ENCODE results near the gene ZBTB5.
"Not testable (repeated sequence)": the region's sequence is repeated elsewhere in the genome, so short reads cannot be mapped to it uniquely, and the experiment has no call there.

The ZBTB5 gene

DNA sequence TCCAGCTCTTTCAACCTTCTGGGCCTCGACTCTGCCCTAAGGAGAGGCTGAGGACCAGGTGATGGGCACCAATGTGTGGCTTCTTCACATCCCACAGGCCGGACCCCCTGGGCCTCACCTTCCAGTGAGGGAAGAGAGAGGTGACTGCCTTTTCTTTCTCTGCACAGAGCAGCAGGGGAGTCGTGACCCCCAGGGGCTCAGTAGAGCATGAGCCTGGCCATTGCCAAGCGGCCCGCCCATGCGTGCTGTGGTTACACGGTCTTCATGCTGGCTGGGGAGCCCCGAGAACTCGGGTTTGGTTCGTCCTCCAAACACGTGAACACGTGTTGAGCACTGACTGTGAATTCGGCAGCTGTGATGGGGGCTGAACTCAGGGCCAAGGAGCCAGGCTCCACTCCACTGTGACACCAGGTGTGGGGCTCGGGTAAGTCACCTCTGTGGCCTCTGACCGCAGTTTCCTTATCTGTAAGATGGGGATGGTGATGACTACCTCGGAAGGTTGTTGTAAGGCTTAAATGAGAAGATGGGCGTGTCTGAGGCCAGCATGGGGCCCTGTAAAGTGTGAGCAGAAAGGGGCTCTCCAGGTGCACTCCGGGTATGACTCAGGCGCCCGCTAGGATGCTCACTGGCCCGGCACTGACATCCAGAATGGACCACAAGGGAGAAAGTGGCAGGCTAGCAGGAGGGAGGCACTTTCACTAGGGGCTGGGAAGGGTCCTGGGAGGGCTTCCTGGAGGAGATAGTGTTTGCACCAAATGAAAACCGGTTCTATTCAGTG is 56.1 kb downstream of the ZBTB5 start:
- no peak for DNase-seq

DNA sequence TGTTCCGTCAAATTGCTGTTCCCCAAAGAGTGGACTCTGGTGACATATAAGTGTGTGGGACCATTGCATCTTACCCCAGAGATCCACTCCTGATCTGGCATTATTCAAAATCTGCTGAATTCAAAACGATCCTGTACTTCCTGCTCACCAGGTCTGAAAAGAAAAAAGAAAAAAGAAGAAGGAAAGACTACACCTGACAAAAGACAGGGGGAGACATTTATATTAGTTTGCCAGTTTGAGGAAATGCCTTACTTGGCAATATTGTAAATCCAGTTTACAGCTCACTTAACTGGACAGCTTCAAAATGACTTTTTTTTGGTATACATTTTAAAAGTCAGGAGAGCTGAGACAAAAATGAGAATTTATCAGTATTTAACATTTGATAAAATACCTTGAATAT is 57.8 kb downstream of the ZBTB5 start:
- DNase-seq, result no peak

DNA sequence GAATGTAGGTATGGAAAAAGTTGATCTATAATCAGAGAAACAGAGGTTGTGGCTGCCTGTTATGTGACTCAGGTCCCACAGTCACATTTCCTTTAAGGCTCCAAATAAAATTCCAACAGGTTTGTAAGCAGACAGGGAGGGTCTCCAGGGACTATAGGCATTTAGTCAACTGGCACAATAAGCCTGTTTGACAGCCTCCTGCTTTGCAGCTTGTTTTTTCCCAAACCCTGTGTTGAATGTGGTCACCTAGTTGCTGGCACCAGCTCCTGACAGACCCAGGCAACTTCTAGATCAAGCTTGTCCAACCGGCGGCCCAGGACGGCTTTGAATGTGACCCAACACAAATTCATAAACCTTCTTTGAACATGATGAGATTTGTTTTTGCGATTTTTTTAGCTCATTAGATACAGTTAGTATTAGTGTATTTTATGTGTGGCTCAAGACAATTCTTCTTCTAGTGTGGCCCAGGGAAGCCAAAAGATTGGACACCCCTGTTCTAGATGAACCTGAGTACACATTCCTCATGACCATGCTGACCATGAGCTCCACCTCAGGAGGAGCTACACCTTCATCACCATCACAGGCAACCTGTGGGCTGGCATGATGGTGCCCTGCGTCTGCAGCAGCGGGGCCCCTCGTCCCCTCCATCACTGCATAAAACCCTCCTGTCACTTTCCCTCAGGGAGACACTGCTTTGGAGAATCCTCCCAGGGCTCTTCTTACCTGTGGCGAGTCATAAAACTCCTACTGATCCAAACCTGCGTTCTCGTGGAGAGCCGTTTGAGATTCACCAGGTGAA is 58.4 kb downstream of the ZBTB5 start:
- no peak for DNase-seq

DNA sequence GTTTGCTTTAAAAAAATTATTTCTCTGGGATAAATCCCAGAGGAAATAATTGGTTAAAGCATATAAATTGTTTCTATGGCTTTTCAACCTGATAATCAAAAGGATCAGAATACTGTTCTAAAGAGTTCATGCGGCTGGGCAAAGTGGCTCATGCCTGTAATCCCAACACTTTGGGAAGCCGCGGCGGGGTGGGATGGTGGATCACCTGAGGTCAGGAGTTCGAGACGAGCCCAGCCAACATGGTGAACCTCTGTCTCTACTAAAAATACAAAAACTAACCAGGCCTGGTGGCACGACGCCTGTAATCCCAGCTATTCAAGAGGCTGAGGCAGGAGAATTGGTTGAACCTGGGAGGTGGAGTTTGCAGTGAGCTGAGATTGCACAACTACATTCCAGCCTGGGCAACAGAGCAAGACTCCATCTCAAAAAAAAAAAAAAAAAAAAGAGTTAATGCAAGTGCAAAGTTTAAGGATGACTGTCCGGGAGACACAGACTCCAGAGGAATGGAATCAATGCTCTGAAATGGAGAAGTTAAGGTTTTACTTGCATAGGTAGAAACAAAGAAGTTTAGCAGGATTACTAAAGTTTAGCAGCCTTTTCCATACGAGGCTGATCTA is 59.4 kb downstream of the ZBTB5 start:
- DNase-seq, result no peak

DNA sequence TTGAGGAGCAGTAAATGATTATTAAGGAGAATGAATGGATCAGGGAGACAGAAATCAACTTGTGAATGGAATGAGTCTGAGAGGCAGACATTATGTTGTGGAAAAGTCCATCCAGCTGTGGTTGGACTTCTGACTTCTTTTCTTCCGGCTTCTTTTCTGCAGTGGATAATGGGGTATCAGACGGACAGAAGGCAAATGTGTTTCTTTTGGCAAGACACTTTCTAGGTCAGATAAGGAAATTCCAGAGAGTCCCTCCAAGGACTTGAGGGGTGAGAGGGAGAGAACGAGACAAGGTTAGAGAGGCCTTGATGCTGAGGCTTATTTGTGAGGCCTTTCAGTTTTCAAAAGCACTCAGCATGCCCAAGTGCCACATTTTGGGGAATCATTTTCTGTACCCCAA is 59.9 kb downstream of the ZBTB5 start:
- no peak for DNase-seq

DNA sequence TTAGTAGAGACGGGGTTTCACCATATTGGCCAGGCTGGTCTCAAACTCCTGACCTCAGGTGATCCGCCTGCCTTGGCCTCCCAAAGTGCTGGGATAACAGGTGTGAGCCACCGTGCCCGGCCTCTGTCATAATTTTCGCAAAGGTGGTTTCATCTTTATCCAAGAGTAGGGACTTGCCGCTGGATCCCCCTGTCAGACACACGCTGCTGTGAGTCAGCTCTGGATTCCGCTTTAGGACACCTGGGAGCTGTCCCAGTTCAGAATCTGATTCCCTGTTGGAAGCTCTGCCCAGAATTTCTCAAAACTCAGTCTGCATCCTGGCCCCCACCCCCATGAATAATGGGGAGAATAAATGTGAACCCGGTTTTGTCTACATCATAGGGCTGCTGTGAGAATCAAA is 60.7 kb downstream of the ZBTB5 start:
- no peak for DNase-seq

DNA sequence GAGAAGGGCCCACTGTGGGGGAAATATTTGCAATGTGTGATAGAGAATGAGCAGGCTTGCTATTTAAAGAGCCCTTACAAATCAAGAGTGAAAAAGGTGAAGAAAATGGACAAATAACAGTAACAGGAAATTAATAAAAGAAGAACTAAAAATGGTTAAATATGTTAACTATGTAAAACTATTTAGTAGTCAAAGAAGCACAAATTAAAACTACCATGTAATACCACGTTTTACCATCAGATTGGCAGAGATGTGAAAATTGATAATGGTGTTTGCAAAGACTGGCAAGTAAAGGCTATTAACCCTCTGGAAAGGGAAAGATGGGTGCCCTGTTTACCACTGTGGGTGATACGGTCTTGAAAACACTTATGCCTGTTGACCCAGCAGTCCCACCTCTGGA is 65.9 kb downstream of the ZBTB5 start:
- DNase-seq, result no peak

DNA sequence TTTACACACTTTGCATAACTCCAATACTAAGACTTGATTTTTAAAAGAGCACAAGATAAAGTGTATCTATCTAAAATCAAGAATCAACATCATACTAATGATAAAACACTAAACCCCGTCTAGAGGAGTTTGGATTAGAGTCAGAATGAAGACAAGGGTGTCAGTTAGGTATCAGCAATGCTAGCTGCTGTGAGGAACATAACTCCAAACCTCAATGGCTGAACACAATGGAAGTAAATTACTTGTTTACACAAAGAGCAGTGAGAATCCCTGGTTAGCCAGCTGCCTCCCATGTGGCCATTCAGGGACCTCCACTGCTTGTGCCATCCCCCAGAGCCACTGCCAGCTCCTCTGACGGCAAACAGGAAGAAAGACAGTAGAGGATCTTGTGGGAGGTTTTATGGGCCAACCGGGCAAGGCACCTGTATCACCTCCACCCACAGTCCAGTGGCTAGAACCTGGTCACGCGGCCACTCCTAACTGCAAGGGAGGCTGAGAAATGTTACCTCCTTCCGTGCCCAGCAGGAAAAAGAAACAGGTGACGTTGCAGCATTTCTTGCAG is 66.7 kb downstream of the ZBTB5 start:
- no peak for DNase-seq

DNA sequence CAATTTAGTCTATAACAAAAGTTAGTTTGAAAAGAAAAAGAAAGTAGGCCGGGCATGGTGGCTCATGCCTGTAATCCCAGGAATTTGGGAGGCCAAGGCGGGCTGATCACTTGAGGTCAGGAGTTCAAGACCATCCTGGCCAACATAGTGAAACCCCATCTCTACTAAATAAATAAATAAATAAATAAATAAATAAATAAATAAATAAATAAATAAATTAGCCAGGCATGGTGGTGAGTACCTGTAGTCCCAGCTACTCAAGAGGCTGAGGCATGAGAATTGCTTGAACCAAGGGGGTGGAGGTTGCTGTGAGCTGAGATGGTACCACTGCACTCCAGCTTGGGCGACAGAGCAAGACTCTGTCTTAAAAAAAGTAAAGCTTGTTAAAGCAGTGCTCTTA is 67.3 kb downstream of the ZBTB5 start:
- DNase-seq, result not testable (repeated sequence)

DNA sequence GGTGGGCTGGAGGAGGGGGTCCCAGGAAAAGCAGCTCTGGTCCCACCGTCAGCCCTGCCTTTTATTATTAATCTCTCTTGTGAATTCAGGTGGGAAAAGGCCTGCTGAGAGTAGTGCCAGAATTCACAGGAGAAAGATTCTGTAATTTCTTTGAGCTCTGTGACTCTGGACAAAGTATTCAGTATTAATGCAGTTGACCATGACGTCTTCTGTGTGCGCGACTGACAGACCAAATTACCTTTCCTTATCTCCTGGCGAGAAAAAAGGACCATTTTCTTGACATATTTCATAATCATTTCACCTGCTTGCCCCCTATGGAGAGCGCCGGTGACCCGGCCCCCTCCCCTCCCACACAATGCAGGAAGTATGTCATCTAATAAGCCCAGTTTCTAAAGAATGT is 69.6 kb downstream of the ZBTB5 start:
- DNase-seq, result no peak

DNA sequence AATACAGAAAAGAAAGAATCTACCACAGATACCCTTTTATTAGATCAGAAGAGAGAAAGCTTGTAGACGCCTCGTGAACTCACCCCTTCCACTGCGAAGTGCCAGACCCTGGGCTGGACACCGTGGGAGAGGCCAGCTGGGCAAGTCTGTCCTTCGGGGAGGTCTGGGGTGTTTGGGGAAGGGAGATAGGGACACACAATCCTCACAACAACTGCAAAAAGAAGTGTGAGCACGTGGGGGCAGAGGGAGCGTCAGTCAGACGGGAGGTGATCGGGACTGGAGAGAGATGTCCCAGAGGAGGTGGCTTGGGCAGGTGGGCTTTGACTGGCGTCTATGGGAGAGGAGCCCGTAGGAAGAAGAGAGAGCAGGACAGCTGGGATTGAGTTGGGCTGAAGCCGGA is 70.0 kb downstream of the ZBTB5 start:
- no peak for DNase-seq

DNA sequence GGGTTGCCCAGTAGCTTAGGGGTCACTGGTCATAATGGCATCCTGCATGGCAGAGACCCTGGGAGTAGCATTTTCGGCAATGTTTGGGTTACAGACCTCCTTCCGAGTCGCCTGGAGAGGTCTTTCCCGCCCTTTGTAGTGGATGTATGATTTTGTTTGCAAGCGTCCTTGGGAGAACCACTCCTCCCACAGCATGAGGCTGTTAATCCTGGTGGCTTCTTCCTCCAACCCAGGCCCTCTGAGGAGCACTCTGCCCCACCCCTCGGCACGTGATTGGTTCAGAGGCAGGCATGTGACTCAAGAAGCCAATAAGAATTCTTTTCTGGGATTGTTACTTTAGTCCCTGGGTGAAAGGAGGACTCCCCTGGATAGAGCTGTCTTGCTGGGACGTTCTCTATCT is 73.0 kb downstream of the ZBTB5 start:
- no peak for DNase-seq

DNA sequence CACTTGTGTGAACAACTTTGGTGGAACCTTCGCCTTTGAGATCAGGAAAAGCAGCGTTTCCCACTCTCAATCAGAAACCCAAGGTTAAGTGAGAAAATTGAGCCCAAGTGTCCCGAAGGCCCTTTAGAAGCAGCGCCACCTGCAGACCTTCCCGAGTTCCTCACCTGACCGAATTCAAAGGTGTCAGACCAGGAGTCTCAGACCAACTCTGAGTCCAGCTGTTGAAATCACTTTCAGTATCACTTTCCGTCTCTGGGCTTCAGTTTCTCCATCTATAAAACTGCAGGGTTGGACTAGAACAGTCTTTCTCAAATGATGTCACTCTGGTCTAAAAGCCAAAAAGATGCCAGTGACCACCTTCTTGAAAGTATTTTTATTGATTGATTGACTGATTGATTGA is 74.5 kb downstream of the ZBTB5 start:
- no peak for DNase-seq

Data from anterior cingulate cortex (tissue), 58 donors.